ENCODE measurements around the gene RELB. TPM values are rescaled to one million over a fixed set of nuclear protein-coding genes. Genes with fewer than 3 reads are reported as not detected.
A peak's percentile ranks its signal among the peaks of the same experiment; 100 is the strongest.

The RELB gene
- total and polyA plus RNA-seq, 9 of the 15 experiments (the other 6 are each of a cell fraction or from before 2014, with no cell fraction given): 0.15 to 1.1 (median 0.28) TPM; not detected in 2

- TF ChIP-seq CUX1 (CRISPR knock-in tag; IDR thresholded peaks at IDR 0.05) (no peak), MCM3 (IDR thresholded peaks at IDR 0.05) (no peak), MCM5 (IDR thresholded peaks at IDR 0.05; ENCODE audit: low read depth) (no peak), POLR2AphosphoS2 (IDR thresholded peaks at IDR 0.05; ENCODE audit: low read length) (no peak), ILF3 (IDR thresholded peaks at IDR 0.05; ENCODE audit: borderline replicate concordance) (no peak), SIRT6 (IDR thresholded peaks at IDR 0.05; ENCODE audit: low read depth, low read length) (no peak), PHB (CRISPR knock-in tag; IDR thresholded peaks at IDR 0.05) (no peak), RAD51 (IDR thresholded peaks at IDR 0.05; ENCODE audit: borderline replicate concordance, low read depth) (peak; percentile 98), ZNF584 (CRISPR knock-in tag; IDR thresholded peaks at IDR 0.05; ENCODE audit: low read depth) (no peak), ZNF77 (CRISPR knock-in tag; IDR thresholded peaks at IDR 0.05) (no peak), JUNB (CRISPR knock-in tag; conservative IDR thresholded peaks at IDR 0.05) (no peak), DLX4 (CRISPR knock-in tag; IDR thresholded peaks at IDR 0.05) (no peak), ZNF12 (CRISPR knock-in tag; IDR thresholded peaks at IDR 0.05) (no peak), ZNF143 (CRISPR knock-in tag; IDR thresholded peaks at IDR 0.05) (no peak), BDP1 (IDR thresholded peaks at IDR 0.05; ENCODE audit: insufficient read depth, insufficient read length) (no peak), RBM15 (IDR thresholded peaks at IDR 0.05; ENCODE audit: insufficient read depth, low read length) (no peak), RUNX1 (IDR thresholded peaks at IDR 0.05; ENCODE audit: low read depth) (no peak)
- TF ChIP-seq, protein P1, sequence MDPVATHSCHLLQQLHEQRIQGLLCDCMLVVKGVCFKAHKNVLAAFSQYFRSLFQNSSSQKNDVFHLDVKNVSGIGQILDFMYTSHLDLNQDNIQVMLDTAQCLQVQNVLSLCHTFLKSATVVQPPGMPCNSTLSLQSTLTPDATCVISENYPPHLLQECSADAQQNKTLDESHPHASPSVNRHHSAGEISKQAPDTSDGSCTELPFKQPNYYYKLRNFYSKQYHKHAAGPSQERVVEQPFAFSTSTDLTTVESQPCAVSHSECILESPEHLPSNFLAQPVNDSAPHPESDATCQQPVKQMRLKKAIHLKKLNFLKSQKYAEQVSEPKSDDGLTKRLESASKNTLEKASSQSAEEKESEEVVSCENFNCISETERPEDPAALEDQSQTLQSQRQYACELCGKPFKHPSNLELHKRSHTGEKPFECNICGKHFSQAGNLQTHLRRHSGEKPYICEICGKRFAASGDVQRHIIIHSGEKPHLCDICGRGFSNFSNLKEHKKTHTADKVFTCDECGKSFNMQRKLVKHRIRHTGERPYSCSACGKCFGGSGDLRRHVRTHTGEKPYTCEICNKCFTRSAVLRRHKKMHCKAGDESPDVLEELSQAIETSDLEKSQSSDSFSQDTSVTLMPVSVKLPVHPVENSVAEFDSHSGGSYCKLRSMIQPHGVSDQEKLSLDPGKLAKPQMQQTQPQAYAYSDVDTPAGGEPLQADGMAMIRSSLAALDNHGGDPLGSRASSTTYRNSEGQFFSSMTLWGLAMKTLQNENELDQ (CRISPR knock-in tag; IDR thresholded peaks at IDR 0.05; ENCODE audit: borderline replicate concordance): no peak
- TF ChIP-seq, protein P2, sequence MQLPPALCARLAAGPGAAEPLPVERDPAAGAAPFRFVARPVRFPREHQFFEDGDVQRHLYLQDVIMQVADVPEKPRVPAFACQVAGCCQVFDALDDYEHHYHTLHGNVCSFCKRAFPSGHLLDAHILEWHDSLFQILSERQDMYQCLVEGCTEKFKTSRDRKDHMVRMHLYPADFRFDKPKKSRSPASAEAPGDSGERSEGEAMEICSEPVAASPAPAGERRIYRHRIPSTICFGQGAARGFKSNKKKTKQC (CRISPR knock-in tag; IDR thresholded peaks at IDR 0.05): no peak
- TF ChIP-seq, protein P3, sequence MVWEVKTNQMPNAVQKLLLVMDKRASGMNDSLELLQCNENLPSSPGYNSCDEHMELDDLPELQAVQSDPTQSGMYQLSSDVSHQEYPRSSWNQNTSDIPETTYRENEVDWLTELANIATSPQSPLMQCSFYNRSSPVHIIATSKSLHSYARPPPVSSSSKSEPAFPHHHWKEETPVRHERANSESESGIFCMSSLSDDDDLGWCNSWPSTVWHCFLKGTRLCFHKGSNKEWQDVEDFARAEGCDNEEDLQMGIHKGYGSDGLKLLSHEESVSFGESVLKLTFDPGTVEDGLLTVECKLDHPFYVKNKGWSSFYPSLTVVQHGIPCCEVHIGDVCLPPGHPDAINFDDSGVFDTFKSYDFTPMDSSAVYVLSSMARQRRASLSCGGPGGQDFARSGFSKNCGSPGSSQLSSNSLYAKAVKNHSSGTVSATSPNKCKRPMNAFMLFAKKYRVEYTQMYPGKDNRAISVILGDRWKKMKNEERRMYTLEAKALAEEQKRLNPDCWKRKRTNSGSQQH (CRISPR knock-in tag; IDR thresholded peaks at IDR 0.05): no peak
Measured at GRCh38 chr19:45001087-45001739, at the start of gene RELB (continued).

All from K562 (cell line).